Measurements from ENCODE around the gene NDUFA6. TPM values are rescaled to one million over a fixed set of nuclear protein-coding genes. Genes with fewer than 3 reads are reported as not detected.
"Not testable (repeated sequence)": the region's sequence is repeated elsewhere in the genome, so short reads cannot be mapped to it uniquely, and the experiment has no call there.

Gene NDUFA6
- total RNA-seq, 1 experiment from 2014 or later, result 118 TPM

- Histone ChIP-seq H3K27me3 (ENCODE audit: low read length) (no peaks in the 10 kb centered on the region), H3K4me1 (ENCODE audit: insufficient read depth, low read length) (no peaks in the 10 kb centered on the region), H4K20me1 (ENCODE audit: low read length) (no peaks in the 10 kb centered on the region), H3K79me2 (ENCODE audit: low read length) (no peaks in the 10 kb centered on the region), H3F3A (ENCODE audit: low read length, unreplicated experiment) (no peaks in the 10 kb centered on the region), H3K9ac (ENCODE audit: low read length) (no peak overlapping the region), H3K4me3 (ENCODE audit: low read length) (no peak overlapping the region), H3K27ac (ENCODE audit: low read length) (no peak overlapping the region), H3K9me2 (replicated peaks; ENCODE audit: low read length) (no peaks in the 10 kb centered on the region), H2AFZ (ENCODE audit: low read length) (no peak overlapping the region), H3K36me3 (ENCODE audit: low read depth, low read length) (no peaks in the 10 kb centered on the region), H3K9me3 (ENCODE audit: low read length) (no peaks in the 10 kb centered on the region), H3K4me2 (ENCODE audit: low read length) (no peak overlapping the region)
- no TSS peak for BruUV-seq (replicated peaks)
- POLR2A ChIA-PET (ENCODE audit: unreplicated experiment), result no interaction called here
- CTCF ChIA-PET, result interaction anchor here (0.6 kb wide), 1 partner anchor 40 kb away, joined by 9 read pairs; no protein-coding TSS in a partner anchor
- ATAC-seq (no peak), DNase-seq (no peak)
- TF ChIP-seq EZH2phosphoT487 (IDR thresholded peaks at IDR 0.05; ENCODE audit: borderline replicate concordance, low read length) (no peak), EZH2 (IDR thresholded peaks at IDR 0.05; ENCODE audit: low read length, unreplicated experiment) (no peak)
- intact Hi-C loops (cut with micrococcal nuclease), result no loop called here
Measured at GRCh38 chr22:42134100-42135020, 43.8 kb upstream of the NDUFA6 start.

GRCh38 chr22:42132457-42132856 is 41.9 kb upstream of the NDUFA6 start:
- ATAC-seq (no peak), DNase-seq (no peak)
- no peaks in the 10 kb centered on the region for H3F3A ChIP-seq (ENCODE audit: low read length, unreplicated experiment)
- no peak overlapping the region for H3K27ac ChIP-seq (ENCODE audit: low read length)
- POLR2A ChIA-PET (ENCODE audit: unreplicated experiment), result no interaction called here
- H3K36me3 ChIP-seq (ENCODE audit: low read depth, low read length), result no peaks in the 10 kb centered on the region
- no peaks in the 10 kb centered on the region for H3K79me2 ChIP-seq (ENCODE audit: low read length)
- TF ChIP-seq EZH2 (IDR thresholded peaks at IDR 0.05; ENCODE audit: low read length, unreplicated experiment) (no peak), CTCF (conservative IDR thresholded peaks at IDR 0.05; ENCODE audit: low read depth, low read length) (no peak), EZH2phosphoT487 (IDR thresholded peaks at IDR 0.05; ENCODE audit: borderline replicate concordance, low read length) (no peak)
- CTCF ChIA-PET, result no interaction called here
- no peaks in the 10 kb centered on the region for H3K27me3 ChIP-seq (ENCODE audit: low read length)
- intact Hi-C loops (cut with micrococcal nuclease), result no loop called here
- no peak overlapping the region for H3K4me2 ChIP-seq (ENCODE audit: low read length)
- H3K4me3 ChIP-seq (ENCODE audit: low read length), result no peak overlapping the region
- H3K4me1 ChIP-seq (ENCODE audit: insufficient read depth, low read length), result no peaks in the 10 kb centered on the region
- H3K9me3 ChIP-seq (ENCODE audit: low read length), result no peaks in the 10 kb centered on the region
- no TSS peak for BruUV-seq (replicated peaks)
- H2AFZ ChIP-seq (ENCODE audit: low read length), result no peak overlapping the region
- no peaks in the 10 kb centered on the region for H3K9me2 ChIP-seq (replicated peaks; ENCODE audit: low read length)
- H4K20me1 ChIP-seq (ENCODE audit: low read length), result no peaks in the 10 kb centered on the region
- no peak overlapping the region for H3K9ac ChIP-seq (ENCODE audit: low read length)

DNA sequence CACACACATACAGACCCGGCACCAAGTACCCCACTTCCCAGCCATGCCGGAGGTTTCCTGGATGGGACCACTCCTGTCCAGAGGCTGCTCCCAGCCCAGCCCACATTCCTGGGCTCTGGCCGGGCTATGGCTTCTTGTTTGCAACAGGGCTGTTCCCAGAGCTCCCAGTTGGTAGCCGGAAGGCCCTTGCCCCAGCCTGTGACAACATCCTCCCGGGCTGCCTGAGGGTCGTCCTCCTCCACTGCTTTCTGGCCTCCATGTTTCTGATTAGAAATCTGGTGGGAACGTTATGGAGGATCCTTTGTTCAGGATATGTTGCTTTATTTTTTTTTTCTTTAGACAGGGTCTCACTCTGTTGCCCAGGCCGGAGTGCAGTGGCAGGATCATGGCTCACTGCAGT is 41.0 kb upstream of the NDUFA6 start:
- TF ChIP-seq EZH2phosphoT487 (IDR thresholded peaks at IDR 0.05; ENCODE audit: borderline replicate concordance, low read length) (no peak), CTCF (conservative IDR thresholded peaks at IDR 0.05; ENCODE audit: low read depth, low read length) (no peak), EZH2 (IDR thresholded peaks at IDR 0.05; ENCODE audit: low read length, unreplicated experiment) (no peak)
- no peak overlapping the region for H3K4me2 ChIP-seq (ENCODE audit: low read length)
- no peaks in the 10 kb centered on the region for H3K9me3 ChIP-seq (ENCODE audit: low read length)
- no peak overlapping the region for H3K9ac ChIP-seq (ENCODE audit: low read length)
- no peaks in the 10 kb centered on the region for H4K20me1 ChIP-seq (ENCODE audit: low read length)
- H3F3A ChIP-seq (ENCODE audit: low read length, unreplicated experiment), result no peaks in the 10 kb centered on the region
- ChIA-PET POLR2A (ENCODE audit: unreplicated experiment) (no interaction called here), CTCF (no interaction called here)
- ATAC-seq (no peak), DNase-seq (no peak)
- no TSS peak for BruUV-seq (replicated peaks)
- H3K27ac ChIP-seq (ENCODE audit: low read length), result no peak overlapping the region
- no peaks in the 10 kb centered on the region for H3K4me1 ChIP-seq (ENCODE audit: insufficient read depth, low read length)
- H3K27me3 ChIP-seq (ENCODE audit: low read length), result no peaks in the 10 kb centered on the region
- H3K36me3 ChIP-seq (ENCODE audit: low read depth, low read length), result no peaks in the 10 kb centered on the region
- no peak overlapping the region for H2AFZ ChIP-seq (ENCODE audit: low read length)
- intact Hi-C loops (cut with micrococcal nuclease), result no loop called here
- H3K79me2 ChIP-seq (ENCODE audit: low read length), result no peaks in the 10 kb centered on the region
- no peaks in the 10 kb centered on the region for H3K9me2 ChIP-seq (replicated peaks; ENCODE audit: low read length)
- H3K4me3 ChIP-seq (ENCODE audit: low read length), result no peak overlapping the region

GRCh38 chr22:42130639-42131431 is 40.3 kb upstream of the NDUFA6 start, which contains the start of gene CYP2D6:
TSS of gene CYP2D6 (minus strand) at chr22:42130810. CDS start at chr22:42130791, 19 bp downstream.
- H4K20me1 ChIP-seq (ENCODE audit: low read length); H3K4me3 ChIP-seq (ENCODE audit: low read length); H3K4me1 ChIP-seq (ENCODE audit: insufficient read depth, low read length); CTCF ChIA-PET; intact Hi-C loops (cut with micrococcal nuclease); H3K27me3 ChIP-seq (ENCODE audit: low read length); H3K27ac ChIP-seq (ENCODE audit: low read length); BruUV-seq (replicated peaks); ATAC-seq; POLR2A ChIA-PET (ENCODE audit: unreplicated experiment); H3K9ac ChIP-seq (ENCODE audit: low read length); H3K9me2 ChIP-seq (replicated peaks; ENCODE audit: low read length); H3K79me2 ChIP-seq (ENCODE audit: low read length); H3K9me3 ChIP-seq (ENCODE audit: low read length); H3F3A ChIP-seq (ENCODE audit: low read length, unreplicated experiment); H3K36me3 ChIP-seq (ENCODE audit: low read depth, low read length); DNase-seq; H3K4me2 ChIP-seq (ENCODE audit: low read length); H2AFZ ChIP-seq (ENCODE audit: low read length): not testable (repeated sequence)

All from PC-3 (cell line).